Measurements from ENCODE around the gene RNF181. TPM values are rescaled to one million over a fixed set of nuclear protein-coding genes. Genes with fewer than 3 reads are reported as not detected.

The RNF181 gene, protein sequence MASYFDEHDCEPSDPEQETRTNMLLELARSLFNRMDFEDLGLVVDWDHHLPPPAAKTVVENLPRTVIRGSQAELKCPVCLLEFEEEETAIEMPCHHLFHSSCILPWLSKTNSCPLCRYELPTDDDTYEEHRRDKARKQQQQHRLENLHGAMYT
- total RNA-seq (2022; extraction: Qiagen RNA extraction; ENCODE audit: low read depth): 179 to 200 TPM (median 183 TPM) in 5 replicates

DNA sequence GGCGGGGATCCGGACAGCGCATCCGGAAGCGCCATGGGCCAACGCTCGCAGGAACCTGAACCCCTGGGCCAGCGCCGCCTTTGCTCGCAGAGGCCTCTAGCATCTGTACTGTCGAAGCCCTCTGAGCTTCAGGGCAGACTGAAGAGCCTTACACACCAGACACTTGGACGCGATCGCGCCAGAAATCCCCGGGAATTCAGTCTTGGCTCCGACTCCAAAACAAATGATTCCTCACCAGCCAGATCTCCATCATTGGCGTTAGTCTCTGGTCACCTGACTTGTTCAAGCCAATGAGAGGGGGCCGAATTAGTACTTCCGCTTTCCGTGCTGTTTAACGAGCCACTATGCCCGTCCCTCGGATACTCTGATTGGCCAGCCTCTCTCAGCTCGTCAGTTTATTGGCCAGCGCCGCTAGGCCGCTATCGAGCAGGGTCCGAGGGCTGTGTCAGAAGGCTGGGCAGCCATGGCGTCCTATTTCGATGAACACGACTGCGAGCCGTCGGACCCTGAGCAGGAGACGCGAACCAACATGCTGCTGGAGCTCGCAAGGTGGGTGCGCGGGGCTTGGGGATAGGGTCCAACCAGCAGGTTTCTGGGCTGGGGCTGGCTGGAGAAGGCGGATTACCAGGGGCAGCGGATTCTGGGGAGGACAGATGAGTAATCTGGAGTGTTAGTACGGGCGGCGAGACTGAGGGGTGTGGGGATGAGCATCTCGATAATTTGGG lies at the start of gene RNF181:
TSS of gene RNF181 (plus strand) at position 445 of the 725 bp plus-strand sequence. CDS start at position 464, 19 bp downstream.

GRCh38 chr2:85561280-85562212 lies 34.0 kb upstream of the RNF181 start, which contains the start of gene GGCX:
Gene GGCX (minus strand): TSS chr2:85561493. CDS start chr2:85561428, 65 bp downstream.

DNA sequence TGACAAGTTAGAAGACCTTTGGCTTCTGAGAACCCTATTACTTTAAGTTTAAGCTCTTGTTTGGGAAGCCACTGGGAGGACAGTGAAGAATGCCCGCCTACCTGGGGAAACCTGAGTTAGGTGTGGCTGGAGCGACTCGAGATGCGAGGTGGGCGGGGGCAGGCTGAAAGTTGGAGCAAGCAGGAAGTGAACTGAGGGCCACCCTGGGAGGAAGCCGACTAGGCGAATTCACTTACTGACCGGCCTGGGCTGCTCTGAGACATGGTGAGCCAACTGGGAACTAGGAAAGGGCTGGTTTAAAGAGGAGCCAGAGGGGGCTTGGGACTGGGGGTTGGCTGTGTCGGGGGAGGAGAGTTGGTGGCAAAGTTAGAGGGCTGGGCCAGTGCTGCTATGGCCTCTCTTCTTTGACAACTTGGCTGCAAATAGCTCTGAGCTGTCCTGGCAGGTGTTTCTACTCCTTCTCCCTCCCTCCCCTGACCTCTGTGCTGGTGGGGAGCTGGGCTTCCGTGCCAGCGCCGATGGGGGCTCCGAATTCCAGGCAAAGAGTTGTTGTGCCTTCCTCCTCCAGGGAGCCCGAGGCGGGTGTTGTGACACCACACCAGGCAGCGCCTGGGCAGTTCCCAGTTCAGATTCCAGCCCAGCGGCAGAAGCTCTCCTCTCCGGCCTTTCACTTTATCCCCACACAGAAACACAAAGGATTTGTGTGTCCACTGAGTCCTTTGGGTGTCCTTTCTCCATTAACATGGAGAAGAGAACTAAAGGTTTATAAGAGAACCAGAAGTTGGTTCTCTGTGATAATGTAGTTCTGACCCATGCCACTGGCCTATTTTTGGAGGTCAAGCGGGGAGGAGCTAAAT lies 17.9 kb upstream of the RNF181 start, which contains the start of gene VAMP8:
TSS of gene VAMP8 (plus strand) at position 201 of the 857 bp plus-strand sequence. CDS start at position 262, 61 bp downstream.

GRCh38 chr2:85584354-85584856 lies 11.1 kb upstream of the RNF181 start, which contains the start of gene VAMP5:
Gene VAMP5 (plus strand): TSS chr2:85584431. CDS start chr2:85584491, 60 bp downstream.

DNA sequence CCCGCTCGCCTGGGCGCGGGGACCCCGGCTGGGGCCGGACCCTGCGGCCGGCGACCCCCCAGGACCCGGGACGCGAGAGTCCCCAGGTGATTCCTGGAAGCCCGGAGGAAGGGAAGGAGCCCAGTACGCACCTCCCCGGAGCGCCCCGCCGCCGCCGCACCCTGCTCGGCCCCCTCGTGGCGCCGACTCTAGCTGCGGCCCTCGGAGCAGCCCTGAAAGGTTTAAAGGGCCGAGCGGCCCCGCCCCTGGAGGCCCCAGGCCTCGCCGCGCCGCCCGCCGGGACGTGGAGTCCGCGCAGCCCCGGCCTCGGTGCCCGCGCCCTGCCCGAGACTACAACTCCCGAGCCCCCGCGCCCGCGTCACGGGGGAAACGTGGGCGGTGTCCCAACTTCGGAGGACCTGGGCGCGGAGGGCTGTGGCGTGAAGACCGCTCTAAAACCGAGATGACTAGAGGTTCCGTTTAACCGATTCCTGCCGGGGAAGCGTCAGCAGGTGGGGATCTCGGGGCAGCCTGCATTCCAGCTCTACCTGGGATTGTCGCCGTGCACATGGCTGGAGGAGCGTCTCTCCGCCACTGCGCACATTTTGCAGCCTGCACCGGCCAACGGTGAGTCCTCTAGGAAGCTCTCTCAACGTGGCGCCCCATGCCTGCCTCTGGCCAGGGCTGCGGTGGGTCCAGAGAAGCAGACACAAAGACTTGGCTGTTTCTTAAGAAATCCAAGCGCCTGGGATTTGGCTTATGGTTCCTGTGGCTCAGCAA lies 7.1 kb downstream of the RNF181 start, which contains the start of gene TMEM150A:
TSS of gene TMEM150A (minus strand) at position 223 of the 759 bp plus-strand sequence. CDS start 750 bp downstream, outside the sequence.

DNA sequence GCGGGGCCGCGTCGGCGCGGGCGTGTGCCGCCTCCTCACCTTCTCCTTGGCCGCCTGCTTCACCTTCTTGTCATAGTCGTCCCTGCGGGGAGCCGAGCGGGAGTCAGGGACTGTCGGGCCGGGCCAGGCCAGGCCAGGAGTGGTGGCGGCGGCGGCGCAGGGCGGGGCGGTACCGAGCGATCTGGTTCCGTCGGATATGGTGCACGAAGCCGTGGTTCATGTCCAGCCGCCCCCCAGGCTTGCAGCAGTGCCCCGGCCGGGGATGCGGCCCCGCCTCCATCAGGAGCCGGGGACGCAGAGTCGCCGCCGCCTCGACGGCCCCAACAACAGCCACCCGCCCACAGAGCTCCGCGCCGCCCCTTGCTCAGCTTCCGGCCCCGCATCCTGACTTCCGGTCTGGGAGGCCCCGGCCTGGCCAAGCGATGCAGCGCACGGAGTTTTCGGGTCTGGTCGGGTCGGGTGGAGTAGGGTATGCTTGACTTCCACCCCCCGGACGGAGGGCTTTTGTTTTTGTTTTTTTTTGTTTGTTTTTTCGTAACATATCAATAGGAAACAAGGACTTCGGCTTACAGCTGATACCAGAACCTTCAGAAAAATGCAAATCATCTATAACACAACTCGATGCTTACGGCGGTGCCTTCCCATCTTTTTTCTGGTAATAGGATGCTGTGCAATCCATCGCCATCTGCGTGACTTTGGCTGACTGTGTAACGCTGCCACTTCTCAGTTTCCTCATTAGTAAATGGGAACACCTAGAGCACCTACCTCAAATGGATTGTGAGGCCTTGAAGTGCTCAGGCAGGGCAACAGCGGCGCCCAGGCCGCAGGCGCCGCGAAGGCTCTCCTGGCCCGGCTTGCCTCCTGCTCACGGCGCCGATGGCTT lies 16.4 kb downstream of the RNF181 start, which contains the start of gene C2orf68:
TSS of gene C2orf68 (minus strand) at position 362 of the 883 bp plus-strand sequence. CDS start at position 280, 82 bp downstream.

Other genes starting within 250 kb of the RNF181 start
- gene RETSAT, start 241.2 kb upstream of the RNF181 start, total RNA-seq (2022; extraction: Qiagen RNA extraction; ENCODE audit: low read depth): 43.6 to 53.9 TPM (median 45.6 TPM) in 5 replicates
- gene ELMOD3, start 241.0 kb upstream of the RNF181 start, total RNA-seq (2022; extraction: Qiagen RNA extraction; ENCODE audit: low read depth): 12.7 to 14.5 TPM (median 13.4 TPM) in 5 replicates
- 86.1 to 105 TPM (median 92.6 TPM) in 5 replicates for gene CAPG, start 185.4 kb upstream of the RNF181 start, total RNA-seq (2022; extraction: Qiagen RNA extraction; ENCODE audit: low read depth)
- 0.43 to 1.0 TPM (median 0.78 TPM) in 5 replicates for gene SH2D6, start 177.0 kb upstream of the RNF181 start, total RNA-seq (2022; extraction: Qiagen RNA extraction; ENCODE audit: low read depth)
- 428 to 492 TPM (median 474 TPM) in 5 replicates for gene MAT2A, start 56.6 kb upstream of the RNF181 start, total RNA-seq (2022; extraction: Qiagen RNA extraction; ENCODE audit: low read depth)
- 41.6 to 46.9 TPM (median 43.3 TPM) in 5 replicates for gene GGCX, start 34.3 kb upstream of the RNF181 start, total RNA-seq (2022; extraction: Qiagen RNA extraction; ENCODE audit: low read depth)
- gene VAMP8, start 18.2 kb upstream of the RNF181 start, total RNA-seq (2022; extraction: Qiagen RNA extraction; ENCODE audit: low read depth): 13.5 to 22.3 TPM (median 18.2 TPM) in 5 replicates
- gene VAMP5, start 11.3 kb upstream of the RNF181 start, total RNA-seq (2022; extraction: Qiagen RNA extraction; ENCODE audit: low read depth): 0.11 TPM in 1 of 5 replicates, not detected in the others
- 10.2 to 15.1 TPM (median 11.9 TPM) in 5 replicates for gene TMEM150A, start 7.0 kb downstream of the RNF181 start, total RNA-seq (2022; extraction: Qiagen RNA extraction; ENCODE audit: low read depth)
- 21.3 to 27.9 TPM (median 25.0 TPM) in 5 replicates for gene C2orf68, start 16.3 kb downstream of the RNF181 start, total RNA-seq (2022; extraction: Qiagen RNA extraction; ENCODE audit: low read depth)
- 69.7 to 77.5 TPM (median 72.0 TPM) in 5 replicates for gene USP39, start 20.4 kb downstream of the RNF181 start, total RNA-seq (2022; extraction: Qiagen RNA extraction; ENCODE audit: low read depth)
- 0.09 to 0.29 TPM (median 0.20 TPM) in 4 of 5 replicates, not detected in the other for gene SFTPB, start 72.5 kb downstream of the RNF181 start, total RNA-seq (2022; extraction: Qiagen RNA extraction; ENCODE audit: low read depth)
- 0.17 to 0.49 TPM in 2 of 5 replicates, not detected in the others for gene GNLY, start 98.6 kb downstream of the RNF181 start, total RNA-seq (2022; extraction: Qiagen RNA extraction; ENCODE audit: low read depth)
- gene ATOH8, start 158.2 kb downstream of the RNF181 start, total RNA-seq (2022; extraction: Qiagen RNA extraction; ENCODE audit: low read depth): 4.2 to 6.6 TPM (median 4.5 TPM) in 5 replicates

Measured in A549 treated with CpdA at 1 μM for 4 hours (cell line).